Endothelial cell of umbilical vein (primary cell): ENCODE measurements around the gene LYSMD2. TPM values are rescaled to one million over a fixed set of nuclear protein-coding genes. Genes with fewer than 3 reads are reported as not detected.

Source experiments
- BruUV-seq: library from RNA; stranded (reverse); fragments of 400-500 nt; replicated peaks from 2 replicates; lab custom pipeline; 2021; lab: Mats Ljungman, UMichigan
- CTCF ChIA-PET: fragments of 300-600, 350-600 bp; sonication (Branson Sonifier 250); formaldehyde crosslinking; loops from one replicate; lab custom pipeline; 2021; ENCODE audit warnings: antibody characterized with exemption, inconsistent platforms; lab: Charles Lee
- POLR2A ChIA-PET: fragments of 300-600, 350-600 bp; sonication (Branson Sonifier 250); formaldehyde crosslinking; loops from one replicate; lab custom pipeline; 2021; ENCODE audit warnings: antibody characterized with exemption, inconsistent platforms; lab: Charles Lee
- DNase-seq: peaks from one replicate; pipeline ENCODE4 v3.0.0-alpha.2; 2011; ENCODE audit warnings: low read depth, low spot score
- FAIRE-seq: peaks from 2 replicates; lab custom pipeline; 2011; peaks lifted over from hg19 to GRCh38; lab: Jason Lieb, UNC
- H2AFZ ChIP-seq: 2 replicates; pipeline ENCODE4 v1.6.0; 2012; ENCODE audit warnings: low read depth, low read length, control low read depth, inconsistent platforms
- H3K27ac ChIP-seq: 2 replicates; pipeline ENCODE4 v1.5.1; 2011; ENCODE audit warnings: low read depth, mild to moderate bottlenecking, control low read depth, low read length, moderate library complexity; ENCODE audit not compliant: insufficient read depth
- H3K27me3 ChIP-seq, 2 experiments: 2 replicates each; pipeline versions ENCODE4 v1.6.0 to v1.6.1; 2011; ENCODE audit warnings: low read length in 2 of 2, mixed read lengths in 1 of 2; ENCODE audit not compliant: control insufficient read depth in 2 of 2, insufficient read depth in 2 of 2
- H3K36me3 ChIP-seq, 2 experiments: 2 replicates in 1 of 2; 3 replicates in 1 of 2; pipeline ENCODE4 v1.5.1; 2011; ENCODE audit warnings: low read length in 2 of 2, mild to moderate bottlenecking in 1 of 2, moderate library complexity in 1 of 2; ENCODE audit not compliant: control insufficient read depth in 2 of 2, insufficient read depth in 2 of 2; ENCODE audit errors: extremely low read depth in 1 of 2
- H3K4me1 ChIP-seq: 3 replicates; pipeline ENCODE4 v1.5.1; 2011; ENCODE audit warnings: mild to moderate bottlenecking, low read length; ENCODE audit not compliant: control insufficient read depth, insufficient read depth; ENCODE audit errors: extremely low read depth
- H3K4me2 ChIP-seq: 2 replicates; pipeline ENCODE4 v1.6.1; 2011; ENCODE audit warnings: low read length, control low read depth, mixed read lengths; ENCODE audit not compliant: insufficient read depth
- H3K4me3 ChIP-seq, 3 experiments: fragments of 200-600 bp in 1 of 3; sonication (generic), shearing (Covaris generic) in 1 of 3; replicated peaks in 1 of 3; 2 replicates each; pipeline ENCODE4 v1.5.1; 2011 to 2016; ENCODE audit warnings: control low read depth in 3 of 3, low read length in 3 of 3, mild to moderate bottlenecking in 2 of 3, inconsistent platforms in 1 of 3, low read depth in 1 of 3, moderate library complexity in 1 of 3; ENCODE audit not compliant: insufficient read depth in 1 of 3
- H3K79me2 ChIP-seq: 2 replicates; pipeline ENCODE4 v1.6.0; 2012; ENCODE audit warnings: low read length, inconsistent platforms; ENCODE audit not compliant: control insufficient read depth, insufficient read depth
- H3K9ac ChIP-seq: replicated peaks from 2 replicates; pipeline ENCODE3; 2011; ENCODE audit warnings: low read length, control low read depth; ENCODE audit not compliant: insufficient read depth; ENCODE audit errors: extremely low read depth
- H3K9me1 ChIP-seq: replicated peaks from 3 replicates; pipeline ENCODE4 v1.6.0; 2011; ENCODE audit warnings: mild to moderate bottlenecking, low read length; ENCODE audit not compliant: control insufficient read depth, insufficient read depth; ENCODE audit errors: extremely low read depth
- H3K9me3 ChIP-seq: replicated peaks from 2 replicates; pipeline ENCODE4 v1.5.1; 2012; ENCODE audit warnings: low read length, inconsistent platforms; ENCODE audit not compliant: control insufficient read depth, insufficient read depth
- H4K20me1 ChIP-seq: replicated peaks from 2 replicates; pipeline ENCODE3; 2011; ENCODE audit warnings: mild to moderate bottlenecking, low read length; ENCODE audit not compliant: control insufficient read depth, insufficient read depth; ENCODE audit errors: extremely low read depth
- CTCF ChIP-seq, 2 donors: IDR thresholded peaks; 1 replicate in 1 of 2; 2 replicates in 1 of 2; pipeline ENCODE4 v1.5.1; 2011; ENCODE audit warnings: low read length in 2 of 2, mild to moderate bottlenecking in 2 of 2, moderate library complexity in 2 of 2, control low read depth in 1 of 2, inconsistent platforms in 1 of 2, low read depth in 1 of 2; ENCODE audit not compliant: insufficient read depth in 1 of 2; ENCODE audit errors: extremely low read depth in 1 of 2
- EZH2 ChIP-seq: IDR thresholded peaks from 2 replicates; pipeline ENCODE4 v1.6.1; 2012; ENCODE audit warnings: borderline replicate concordance, low read depth, mild to moderate bottlenecking, moderate library complexity, low read length, inconsistent platforms; ENCODE audit not compliant: severe bottlenecking
- FOS ChIP-seq: IDR thresholded peaks from 2 replicates; pipeline ENCODE4 v1.6.1; 2011; ENCODE audit warnings: mild to moderate bottlenecking, low read length, moderate library complexity, borderline replicate concordance; ENCODE audit not compliant: insufficient read depth
- GATA2 ChIP-seq: IDR thresholded peaks from 2 replicates; pipeline ENCODE4 v1.7.0; 2011; ENCODE audit warnings: low read depth, mild to moderate bottlenecking, moderate library complexity, mixed read lengths, low read length; ENCODE audit not compliant: insufficient read length, insufficient read depth
- MYC ChIP-seq: IDR thresholded peaks from one replicate; pipeline ENCODE4 v1.6.1; 2011; ENCODE audit warnings: mild to moderate bottlenecking, low read depth, low read length
- POLR2A ChIP-seq: IDR thresholded peaks from 2 replicates; pipeline ENCODE4 v1.6.1; 2012; ENCODE audit warnings: low read depth, mild to moderate bottlenecking, control low read depth, low read length
- POLR2AphosphoS5 ChIP-seq: IDR thresholded peaks from 2 replicates; pipeline ENCODE4 v1.6.1; 2012; ENCODE audit warnings: low read depth, mild to moderate bottlenecking, control low read depth, low read length, moderate library complexity; ENCODE audit not compliant: insufficient read depth
- dilution Hi-C: fragments of 300-500 bp; cut with MboI; formaldehyde crosslinking; loops from one replicate; pipeline ENCODE4 v1.15.0; 2019; ENCODE audit warnings: low sequenced_read_pairs; ENCODE audit not compliant: extremely low pct_ligation_motif_present
- intact Hi-C: fragments of 100-400 bp; cut with micrococcal nuclease; formaldehyde crosslinking; loops from one replicate; pipeline ENCODE4 v1.10.0; 2022
- polyA plus RNA-seq, 4 experiments: library from polyadenylated mRNA; depleted of rRNA in 3 of 4; stranded (reverse) in 3 of 4; unstranded in 1 of 4; fragments of >200 nt; gene quantifications; 2 replicates each; pipeline versions ENCODE4 v1.2.1 to v1.2.3, GENCODE V29; 2011 to 2012; ENCODE audit warnings: missing spikeins in 1 of 4
- total RNA-seq: library from RNA; stranded (reverse); gene quantifications from 2 replicates; pipeline ENCODE4 v1.2.3, GENCODE V29; 2021

LYSMD2 gene
- total and polyA plus RNA-seq, 2 donors (not counting 3 experiments of a cell fraction or from before 2014, with no cell fraction given): 6.2 to 8.0 TPM

- DNase-seq (no peak), FAIRE-seq (no peak)
- intact Hi-C loops: loop anchor here (1.0 kb wide), 1 partner anchor 25 kb away; no protein-coding TSS in a partner anchor
Measured at GRCh38 chr15:51750792-51751696, 13.6 kb upstream of the LYSMD2 start, which contains the start of gene TMOD2. Gene TMOD2 (plus strand): TSS chr15:51751597. CDS start chr15:51766442, 14,845 bp downstream.

More at GRCh38 chr15:51750792-51751696, 13.6 kb upstream of the LYSMD2 start, which contains the start of gene TMOD2:
- Histone ChIP-seq H3K79me2 (no peaks in the 10 kb centered on the region), H3K36me3 (no peaks in the 10 kb centered on the region), H3K27ac (no peak within 1 kb of the TSS), H3K9me1 (no peaks in the 10 kb centered on the region), H3K9me3 (no peaks in the 10 kb centered on the region), H3K4me2 (peak within 1 kb of the TSS; percentile 43), H3K9ac (no peak within 1 kb of the TSS), H3K27me3 (peaks cover 59 to 65% of the 10 kb centered on the region in 2 experiments), H3K4me1 (peaks cover 3% of the 10 kb centered on the region), H2AFZ (peak within 1 kb of the TSS; percentile 71), H3K4me3 (peak within 1 kb of the TSS; percentile 26 to 54 (median 40)), H4K20me1 (no peaks in the 10 kb centered on the region)
- TF ChIP-seq POLR2AphosphoS5 (no peak), POLR2A (no peak), EZH2 (peak; percentile 59), FOS (no peak), CTCF (IDR thresholded peaks at IDR 0.05; ENCODE audit: extremely low read depth in 1 of 2, insufficient read depth in 1 of 2, low read depth in 1 of 2, low read length in 2 of 2) (no peak), GATA2 (no peak), MYC (no peak)
- POLR2A ChIA-PET: no interaction called here
- dilution Hi-C loops: no loop called here
- CTCF ChIA-PET: interaction anchor here (1.4 to 1.7 kb wide), 3 partner anchors 19 to 101 kb away, joined by 4 to 11 read pairs (median 9); no protein-coding TSS in a partner anchor
- BruUV-seq: no TSS peak
